GM12878 (cell line): ENCODE results near the gene SCARF1. TPM values are rescaled to one million over a fixed set of nuclear protein-coding genes. Genes with fewer than 3 reads are reported as not detected.

ENCODE experiments used
- ATAC-seq: fragments of 200-7000 bp; cut with Tn5 transposase; 3 replicates; pipeline ENCODE4 v1.9.1; 2020; ENCODE audit warnings: mild to moderate bottlenecking, moderate library complexity
- BruUV-seq: library from RNA; stranded (reverse); fragments of 400-500 nt; replicated peaks from 2 replicates; lab custom pipeline; 2021; lab: Mats Ljungman, UMichigan
- CTCF ChIA-PET: fragments of 300-600 bp; sonication (Branson Sonifier 250); formaldehyde crosslinking; extraction: SDS; loops from one replicate; lab custom pipeline; 2021; ENCODE audit warnings: inconsistent platforms; lab: Yijun Ruan, JAX
- POLR2A ChIA-PET: fragments of 350-600 bp; formaldehyde crosslinking; extraction: SDS; loops from one replicate; lab custom pipeline; 2021; ENCODE audit warnings: inconsistent platforms; lab: Charles Lee
- RAD21 ChIA-PET: fragments of 300-600 bp; sonication (Branson Sonifier 250); formaldehyde crosslinking; loops from one replicate; lab custom pipeline; 2023; ENCODE audit warnings: antibody characterized with exemption; ENCODE audit not compliant: unreplicated experiment; lab: Charles Lee
- SMC1A ChIA-PET: fragments of 300-600 bp; sonication (Branson Sonifier 250); formaldehyde crosslinking; loops from one replicate; lab custom pipeline; 2023; ENCODE audit not compliant: unreplicated experiment, uncharacterized antibody; lab: Charles Lee
- DNase-seq: peaks from one replicate; pipeline ENCODE4 v3.0.0-alpha.2; 2011; ENCODE audit warnings: low read depth, low spot score
- FAIRE-seq: peaks from 3 replicates; lab custom pipeline; 2011; peaks lifted over from hg19 to GRCh38; lab: Jason Lieb, UNC
- H2AFZ ChIP-seq: 2 replicates; pipeline ENCODE4 v1.6.0; 2011; ENCODE audit warnings: low read depth, low read length, control low read depth; ENCODE audit not compliant: control insufficient read depth
- H3K27ac ChIP-seq: 2 replicates; pipeline ENCODE4 v1.5.1; 2011; ENCODE audit warnings: control low read depth; ENCODE audit not compliant: control insufficient read depth, insufficient read depth
- H3K27me3 ChIP-seq, 2 experiments: replicated peaks in 1 of 2; 2 replicates each; pipeline versions ENCODE4 v1.6.0 to v1.6.1; 2011; ENCODE audit warnings: low read length in 1 of 2; ENCODE audit not compliant: control insufficient read depth in 2 of 2, insufficient read depth in 2 of 2
- H3K36me3 ChIP-seq, 2 experiments: 2 replicates each; pipeline ENCODE4 v1.5.1; 2011; ENCODE audit warnings: low read length in 1 of 2; ENCODE audit not compliant: control insufficient read depth in 2 of 2, insufficient read depth in 2 of 2
- H3K4me1 ChIP-seq: 2 replicates; pipeline ENCODE4 v1.6.1; 2011; ENCODE audit warnings: mild to moderate bottlenecking, low read length, moderate library complexity, mixed read lengths; ENCODE audit not compliant: control insufficient read depth, insufficient read depth
- H3K4me2 ChIP-seq: 2 replicates; pipeline ENCODE4 v1.6.0; 2011; ENCODE audit warnings: control low read depth; ENCODE audit not compliant: control insufficient read depth, insufficient read depth
- H3K4me3 ChIP-seq: fragments of 200-600 bp; sonication (generic); 2 replicates; pipeline ENCODE4 v1.5.1; 2016
- H3K79me2 ChIP-seq: 2 replicates; pipeline ENCODE4 v1.6.0; 2011; ENCODE audit warnings: low read length; ENCODE audit not compliant: control insufficient read depth, insufficient read depth
- H3K9ac ChIP-seq: 2 replicates; pipeline ENCODE4 v1.8.0; 2011; ENCODE audit warnings: low read length, control low read depth, mixed read lengths; ENCODE audit not compliant: control insufficient read depth, insufficient read depth
- H3K9me3 ChIP-seq: replicated peaks from 3 replicates; pipeline ENCODE4 v1.5.1; 2011; ENCODE audit warnings: mild to moderate bottlenecking, low read length; ENCODE audit not compliant: control insufficient read depth, insufficient read depth
- H4K20me1 ChIP-seq: 2 replicates; pipeline ENCODE4 v1.6.0; 2011; ENCODE audit not compliant: control insufficient read depth, insufficient read depth
- CBFB ChIP-seq: IDR thresholded peaks from 2 replicates; pipeline ENCODE4 v1.6.1; 2016; ENCODE audit warnings: antibody characterized with exemption, low read depth
- CBX3 ChIP-seq: fragments of 200-600 bp; sonication (generic); IDR thresholded peaks from 2 replicates; pipeline ENCODE4 v1.6.1; 2016; ENCODE audit warnings: low read depth, borderline replicate concordance
- IKZF1 ChIP-seq: fragments of 450-650 bp; conservative IDR thresholded peaks from 2 replicates; pipeline ENCODE4 v1.6.1; 2017; ENCODE audit warnings: antibody characterized with exemption, mild to moderate bottlenecking
- IKZF2 ChIP-seq, 2 experiments: fragments of 450-650 bp; IDR thresholded peaks; 2 replicates each; pipeline ENCODE4 v1.6.1; 2017; ENCODE audit warnings: mild to moderate bottlenecking in 2 of 2, moderate library complexity in 2 of 2
- KLF5 ChIP-seq: fragments of 450-650 bp; IDR thresholded peaks from 2 replicates; pipeline ENCODE4 v1.6.1; 2014; ENCODE audit warnings: mild to moderate bottlenecking; ENCODE audit not compliant: partially characterized antibody
- NR2F1 ChIP-seq: fragments of 450-650 bp; conservative IDR thresholded peaks from 2 replicates; pipeline ENCODE4 v1.6.1; 2017; ENCODE audit warnings: mild to moderate bottlenecking
- POLR2A ChIP-seq: IDR thresholded peaks from 2 replicates; pipeline ENCODE4 v1.6.1; 2011; ENCODE audit warnings: low read depth, mild to moderate bottlenecking, low read length
- POLR2AphosphoS2 ChIP-seq: IDR thresholded peaks from 2 replicates; pipeline ENCODE4 v1.6.1; 2011; ENCODE audit warnings: low read depth, mild to moderate bottlenecking, low read length, improper control_type of control experiment, moderate library complexity
- POLR2AphosphoS5 ChIP-seq: IDR thresholded peaks from 2 replicates; pipeline ENCODE4 v1.6.1; 2011; ENCODE audit warnings: mild to moderate bottlenecking, low read length, inconsistent platforms
- RELA ChIP-seq: fragments of 450-650 bp; IDR thresholded peaks from 2 replicates; pipeline ENCODE4 v1.8.0; 2014; ENCODE audit warnings: borderline replicate concordance; ENCODE audit not compliant: partially characterized antibody
- SPI1 ChIP-seq: IDR thresholded peaks from 2 replicates; pipeline ENCODE4 v1.6.1; 2011; ENCODE audit warnings: low read depth, mild to moderate bottlenecking, low read length, moderate library complexity, borderline replicate concordance; ENCODE audit not compliant: insufficient read depth
- TCF3 ChIP-seq: IDR thresholded peaks from 2 replicates; pipeline ENCODE4 v1.6.1; 2012; ENCODE audit warnings: low read depth, mild to moderate bottlenecking, low read length, borderline replicate concordance; ENCODE audit not compliant: insufficient read depth
- ZNF384 ChIP-seq: IDR thresholded peaks from 2 replicates; pipeline ENCODE4 v1.6.1; 2012; ENCODE audit warnings: low read depth, mild to moderate bottlenecking, low read length, improper control_type of control experiment, borderline replicate concordance
- ZNF622 ChIP-seq: fragments of 450-650 bp; IDR thresholded peaks from 2 replicates; pipeline ENCODE4 v1.6.1; 2017; ENCODE audit warnings: mild to moderate bottlenecking, inconsistent platforms
- WGBS: methylation state at CpG from one replicate; pipeline ENCODE4 v1.1.6; 2016; ENCODE audit warnings: low lambda C conversion rate; ENCODE audit not compliant: insufficient replicate concordance, insufficient coverage; ENCODE audit errors: missing lambda C conversion rate; 5-methylcytosine and 5-hydroxymethylcytosine counted together
- in situ Hi-C: fragments of 300-500 bp; cut with MboI; formaldehyde crosslinking; loops from 9 replicates; pipeline ENCODE4 v1.14.3; 2018; ENCODE audit warnings: mixed read lengths
- intact Hi-C: fragments of 100-400 bp; cut with micrococcal nuclease; formaldehyde crosslinking; loops from one replicate; pipeline ENCODE4 v1.14.2; 2022; ENCODE audit not compliant: unreplicated experiment
- polyA plus RNA-seq, 11 experiments: library from polyadenylated mRNA; depleted of rRNA in 4 of 11; unstranded in 6 of 11; stranded (reverse) in 5 of 11; fragments of >200 nt; fragmentation: Nextera tagmentation in 4 of 11; fragmentation: Illumina TruSeq in 1 of 11; extraction: Ambion mirVana in 4 of 11; extraction: Trizol in 1 of 11; gene quantifications; 1 replicate in 1 of 11; 2 replicates in 10 of 11; pipeline versions ENCODE4 v1.2.1 to v1.2.3, GENCODE V29; 2011 to 2016; ENCODE audit warnings: inconsistent platforms in 2 of 11, missing spikeins in 2 of 11, low read depth in 1 of 11
- total RNA-seq, 4 experiments: library from RNA; depleted of rRNA in 3 of 4; stranded (reverse); fragments of >200 nt in 3 of 4; fragmentation: Illumina TruSeq in 1 of 4; extraction: Trizol in 1 of 4; gene quantifications; 2 replicates each; pipeline versions ENCODE4 v1.2.1 to v1.2.3, GENCODE V29; 2013 to 2021
- TF ChIP-seq, protein P1 (sequence below): fragments of 450-650 bp; IDR thresholded peaks from 2 replicates; pipeline ENCODE4 v1.6.1; 2017; ENCODE audit warnings: low read depth, mild to moderate bottlenecking, moderate library complexity
- TF ChIP-seq, protein P2 (sequence below): IDR thresholded peaks from 2 replicates; pipeline ENCODE4 v1.6.1; 2012; ENCODE audit warnings: low read depth, low read length, improper control_type of control experiment

The SCARF1 gene
- total and polyA plus RNA-seq, 10 of the 15 experiments (the other 5 are each of a cell fraction or from before 2014, with no cell fraction given): 0.10 to 1.7 (median 0.43) TPM

DNA sequence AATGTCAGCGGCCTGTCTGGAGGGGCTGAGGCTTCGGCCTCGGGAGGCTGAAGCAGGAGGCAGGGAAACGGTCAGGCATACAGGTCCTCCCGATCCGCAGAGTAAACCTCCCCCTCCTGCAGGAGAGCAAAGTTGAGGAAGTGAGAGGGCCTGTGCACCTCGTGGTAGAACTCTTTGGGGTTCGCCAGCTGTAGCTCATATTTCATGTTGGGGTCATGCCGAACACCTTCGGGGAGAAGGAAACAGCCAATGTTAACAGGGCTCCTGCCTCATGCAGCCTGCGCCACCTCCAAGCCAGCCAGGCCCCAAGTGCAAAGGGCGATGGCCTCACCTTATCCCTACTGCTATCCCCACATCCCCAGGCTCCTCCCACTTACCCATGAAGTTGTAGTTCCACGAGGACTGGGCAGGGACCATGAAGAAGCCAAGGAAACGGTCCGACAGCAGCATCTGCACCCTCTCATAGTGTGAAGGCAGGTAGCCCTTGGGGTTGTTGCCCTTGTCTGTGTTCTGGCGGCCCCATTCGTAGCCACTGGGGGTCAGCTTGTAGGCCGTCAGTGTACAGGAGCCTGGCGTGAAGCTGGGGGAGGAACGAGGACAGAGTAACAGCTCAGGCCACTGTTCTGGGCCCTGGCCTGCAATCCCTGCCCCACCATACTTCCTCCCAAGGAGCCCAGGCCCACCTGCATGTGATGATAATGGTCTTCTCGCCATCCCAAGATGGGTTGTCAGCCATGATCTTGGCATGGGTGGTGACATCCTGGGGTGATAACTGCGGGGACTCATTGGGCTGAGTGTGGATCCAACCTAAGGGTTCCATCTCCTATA is 5.4 kb upstream of the SCARF1 start:
- in situ Hi-C loops (no loop called here), intact Hi-C loops (no loop called here)
- Histone ChIP-seq H3K79me2 (no peaks in the 10 kb centered on the region), H3K27me3 (no peaks in the 10 kb centered on the region), H3K36me3 (peaks cover 26 to 31% of the 10 kb centered on the region in 2 experiments), H3K9ac (no peak overlapping the region), H3K9me3 (no peaks in the 10 kb centered on the region), H3K4me2 (no peak overlapping the region), H3K4me1 (peaks cover 16% of the 10 kb centered on the region), H3K27ac (no peak overlapping the region), H3K4me3 (no peak overlapping the region), H4K20me1 (no peaks in the 10 kb centered on the region), H2AFZ (no peak overlapping the region)
- ChIA-PET CTCF (interaction anchor here (2.1 kb wide), 1 partner anchor 19 kb away, joined by 11 read pairs; no protein-coding TSS in a partner anchor), POLR2A (interaction anchor here (0.6 to 2.3 kb wide), 3 partner anchors 14 to 66 kb away, joined by 3 to 13 read pairs (median 4); no protein-coding TSS in a partner anchor), RAD21 (no interaction called here), SMC1A (interaction anchor here (2.5 kb wide), 1 partner anchor 77 kb away, joined by 15 read pairs; no protein-coding TSS in a partner anchor)
- TSS peak; percentile 73 for BruUV-seq
- 86% methylated on average over 22 of the region's 22 CpGs for WGBS
- FAIRE-seq (no peak), ATAC-seq (no peak), DNase-seq (no peak)
- TF ChIP-seq RELA: no peak
- no peak for TF ChIP-seq IKZF2 (IDR thresholded peaks at IDR 0.05)
- TF ChIP-seq POLR2AphosphoS2: 0 out of 2 replicates have a peak, but pooled peaks have one; percentile 47
- TF ChIP-seq KLF5: no peak
- peak; percentile 48; the same call in 1 of the 2 replicates for TF ChIP-seq POLR2A
- TF ChIP-seq NR2F1: no peak
- TF ChIP-seq CBX3: no peak
- no peak for TF ChIP-seq TCF3
- TF ChIP-seq, protein P1, sequence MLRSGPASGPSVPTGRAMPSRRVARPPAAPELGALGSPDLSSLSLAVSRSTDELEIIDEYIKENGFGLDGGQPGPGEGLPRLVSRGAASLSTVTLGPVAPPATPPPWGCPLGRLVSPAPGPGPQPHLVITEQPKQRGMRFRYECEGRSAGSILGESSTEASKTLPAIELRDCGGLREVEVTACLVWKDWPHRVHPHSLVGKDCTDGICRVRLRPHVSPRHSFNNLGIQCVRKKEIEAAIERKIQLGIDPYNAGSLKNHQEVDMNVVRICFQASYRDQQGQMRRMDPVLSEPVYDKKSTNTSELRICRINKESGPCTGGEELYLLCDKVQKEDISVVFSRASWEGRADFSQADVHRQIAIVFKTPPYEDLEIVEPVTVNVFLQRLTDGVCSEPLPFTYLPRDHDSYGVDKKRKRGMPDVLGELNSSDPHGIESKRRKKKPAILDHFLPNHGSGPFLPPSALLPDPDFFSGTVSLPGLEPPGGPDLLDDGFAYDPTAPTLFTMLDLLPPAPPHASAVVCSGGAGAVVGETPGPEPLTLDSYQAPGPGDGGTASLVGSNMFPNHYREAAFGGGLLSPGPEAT: no peak
- 0 out of 2 replicates have a peak, but pooled peaks have one; percentile 14 for TF ChIP-seq POLR2AphosphoS5
- TF ChIP-seq ZNF384: no peak
- peak; percentile 54; the same call in 1 of the 2 replicates for TF ChIP-seq SPI1
- no peak for TF ChIP-seq IKZF1
- no peak for TF ChIP-seq CBFB
- no peak for TF ChIP-seq ZNF622
- TF ChIP-seq, protein P2, sequence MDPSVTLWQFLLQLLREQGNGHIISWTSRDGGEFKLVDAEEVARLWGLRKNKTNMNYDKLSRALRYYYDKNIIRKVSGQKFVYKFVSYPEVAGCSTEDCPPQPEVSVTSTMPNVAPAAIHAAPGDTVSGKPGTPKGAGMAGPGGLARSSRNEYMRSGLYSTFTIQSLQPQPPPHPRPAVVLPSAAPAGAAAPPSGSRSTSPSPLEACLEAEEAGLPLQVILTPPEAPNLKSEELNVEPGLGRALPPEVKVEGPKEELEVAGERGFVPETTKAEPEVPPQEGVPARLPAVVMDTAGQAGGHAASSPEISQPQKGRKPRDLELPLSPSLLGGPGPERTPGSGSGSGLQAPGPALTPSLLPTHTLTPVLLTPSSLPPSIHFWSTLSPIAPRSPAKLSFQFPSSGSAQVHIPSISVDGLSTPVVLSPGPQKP: no peak
